Activated effector memory CD4-positive, alpha-beta T cell treated with Interleukin-2 at 50 U/mL for 16 hours (primary cell): ENCODE results near the gene GIMAP8.
"Not testable (repeated sequence)": the region's sequence is repeated elsewhere in the genome, so short reads cannot be mapped to it uniquely, and the experiment has no call there.

Source experiments
- DNase-seq: peaks from one replicate; pipeline ENCODE4 v3.0.0-alpha.2; 2020

The GIMAP8 gene

GRCh38 chr7:150516956-150517745 lies 66.7 kb downstream of the GIMAP8 start:
- no peak for DNase-seq

DNA sequence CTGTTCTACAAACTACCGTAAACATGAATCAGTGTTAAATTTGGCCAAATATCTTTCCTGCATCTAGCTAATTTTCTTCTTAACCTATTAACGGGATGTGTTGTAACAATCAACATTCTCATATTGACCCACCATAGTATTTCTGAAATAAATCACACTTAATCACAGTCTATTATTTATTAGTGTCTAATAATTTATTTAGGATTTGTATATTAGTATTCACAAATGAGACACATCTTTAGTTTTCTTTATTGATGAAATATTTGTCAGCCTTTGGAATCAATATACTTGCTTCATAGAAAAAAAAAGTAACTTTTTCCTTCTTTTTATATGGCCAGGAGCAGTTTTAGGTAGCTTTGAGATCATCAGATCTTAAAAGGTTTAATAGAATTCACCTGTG lies 68.9 kb downstream of the GIMAP8 start:
- DNase-seq, result no peak

DNA sequence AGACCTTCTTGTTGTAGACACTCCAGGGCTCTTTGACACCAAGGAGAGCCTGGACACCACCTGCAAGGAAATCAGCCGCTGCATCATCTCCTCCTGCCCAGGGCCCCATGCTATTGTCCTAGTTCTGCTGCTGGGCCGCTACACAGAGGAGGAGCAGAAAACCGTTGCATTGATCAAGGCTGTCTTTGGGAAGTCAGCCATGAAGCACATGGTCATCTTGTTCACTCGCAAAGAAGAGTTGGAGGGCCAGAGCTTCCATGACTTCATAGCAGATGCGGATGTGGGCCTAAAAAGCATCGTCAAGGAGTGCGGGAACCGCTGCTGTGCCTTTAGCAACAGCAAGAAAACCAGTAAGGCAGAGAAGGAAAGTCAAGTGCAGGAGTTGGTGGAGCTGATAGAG lies 69.7 kb downstream of the GIMAP8 start:
- peak; percentile 25 for DNase-seq

DNA sequence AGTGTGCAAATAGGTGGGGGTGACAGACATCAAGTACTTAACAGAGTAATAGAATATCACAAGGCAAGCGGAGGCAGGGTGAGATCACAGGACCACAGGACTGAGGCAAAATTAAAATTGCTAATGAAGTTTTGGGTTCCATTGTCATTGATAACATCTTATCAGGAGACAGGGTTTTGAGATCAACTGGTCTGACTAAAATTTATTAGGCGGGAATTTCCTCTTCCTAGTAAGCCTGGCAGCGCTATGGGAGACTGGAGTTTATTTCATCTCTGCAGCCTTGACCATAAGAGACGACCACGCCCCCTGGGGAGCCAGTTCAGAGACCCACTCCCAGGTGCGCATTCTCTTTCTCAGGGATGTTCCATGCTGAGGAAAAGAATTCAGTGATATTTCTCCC lies 72.5 kb downstream of the GIMAP8 start:
- DNase-seq, result not testable (repeated sequence)

GRCh38 chr7:150524018-150524417 lies 73.6 kb downstream of the GIMAP8 start:
- DNase-seq, result no peak
